ENCODE results near the gene CYBB.

DNA sequence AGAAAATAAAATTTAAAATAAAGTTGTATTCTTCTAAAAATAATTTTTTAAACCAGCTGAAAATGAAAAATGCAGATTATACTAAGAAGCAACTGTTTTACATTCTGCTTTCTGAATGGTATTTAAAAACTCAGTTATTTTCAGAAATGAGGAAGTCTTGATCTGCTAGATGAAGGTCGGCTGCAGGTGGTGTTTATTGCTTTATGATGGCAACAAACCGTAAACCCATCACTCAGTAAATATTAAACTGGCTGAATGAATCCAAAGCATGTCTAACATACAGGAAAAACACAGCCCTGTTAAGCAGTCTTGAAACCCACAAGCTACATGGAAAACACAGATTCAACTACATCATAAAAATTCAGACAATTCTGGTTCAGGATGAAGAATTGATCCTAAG, 38.2 kb downstream of the CYBB start:
- TF ChIP-seq, protein P1, sequence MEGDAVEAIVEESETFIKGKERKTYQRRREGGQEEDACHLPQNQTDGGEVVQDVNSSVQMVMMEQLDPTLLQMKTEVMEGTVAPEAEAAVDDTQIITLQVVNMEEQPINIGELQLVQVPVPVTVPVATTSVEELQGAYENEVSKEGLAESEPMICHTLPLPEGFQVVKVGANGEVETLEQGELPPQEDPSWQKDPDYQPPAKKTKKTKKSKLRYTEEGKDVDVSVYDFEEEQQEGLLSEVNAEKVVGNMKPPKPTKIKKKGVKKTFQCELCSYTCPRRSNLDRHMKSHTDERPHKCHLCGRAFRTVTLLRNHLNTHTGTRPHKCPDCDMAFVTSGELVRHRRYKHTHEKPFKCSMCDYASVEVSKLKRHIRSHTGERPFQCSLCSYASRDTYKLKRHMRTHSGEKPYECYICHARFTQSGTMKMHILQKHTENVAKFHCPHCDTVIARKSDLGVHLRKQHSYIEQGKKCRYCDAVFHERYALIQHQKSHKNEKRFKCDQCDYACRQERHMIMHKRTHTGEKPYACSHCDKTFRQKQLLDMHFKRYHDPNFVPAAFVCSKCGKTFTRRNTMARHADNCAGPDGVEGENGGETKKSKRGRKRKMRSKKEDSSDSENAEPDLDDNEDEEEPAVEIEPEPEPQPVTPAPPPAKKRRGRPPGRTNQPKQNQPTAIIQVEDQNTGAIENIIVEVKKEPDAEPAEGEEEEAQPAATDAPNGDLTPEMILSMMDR (tag by site-specific recombination; IDR thresholded peaks at IDR 0.05), result no peak
- TF ChIP-seq ZNF146 (tag by site-specific recombination; IDR thresholded peaks at IDR 0.05) (no peak), ZNF510 (tag by site-specific recombination; IDR thresholded peaks at IDR 0.05; ENCODE audit: insufficient replicate concordance) (no peak), ZBTB21 (tag by site-specific recombination; IDR thresholded peaks at IDR 0.05) (no peak), ZNF423 (tag by site-specific recombination; IDR thresholded peaks at IDR 0.05) (no peak), ZNF747 (tag by site-specific recombination; IDR thresholded peaks at IDR 0.05) (no peak), SCRT1 (tag by site-specific recombination; IDR thresholded peaks at IDR 0.05; ENCODE audit: borderline replicate concordance) (no peak), ELK4 (IDR thresholded peaks at IDR 0.05; ENCODE audit: borderline replicate concordance, low read depth, low read length) (no peak), ZNF776 (tag by site-specific recombination; IDR thresholded peaks at IDR 0.05; ENCODE audit: borderline replicate concordance) (no peak), WT1 (tag by site-specific recombination; IDR thresholded peaks at IDR 0.05) (no peak)

Data from HEK293 (cell line).